Measurements from ENCODE around the gene C9orf152.
"Not testable (repeated sequence)": the region's sequence is repeated elsewhere in the genome, so short reads cannot be mapped to it uniquely, and the experiment has no call there.

Gene C9orf152

GRCh38 chr9:110199643-110200042, 8.3 kb downstream of the C9orf152 start:
- DNase-seq (ENCODE audit: low spot score in 2 of 2) (no peak), ATAC-seq (ENCODE audit: low read depth) (no peak)
- no peaks in the 10 kb centered on the region for H3K36me3 Mint-ChIP-seq
- no peaks in the 10 kb centered on the region for H3K4me1 Mint-ChIP-seq
- no peak overlapping the region for H3K27ac Mint-ChIP-seq
- H3K9me3 Mint-ChIP-seq = no peaks in the 10 kb centered on the region
- H3K4me3 Mint-ChIP-seq = no peak overlapping the region
- H3K27me3 Mint-ChIP-seq = peaks cover 2% of the 10 kb centered on the region

DNA sequence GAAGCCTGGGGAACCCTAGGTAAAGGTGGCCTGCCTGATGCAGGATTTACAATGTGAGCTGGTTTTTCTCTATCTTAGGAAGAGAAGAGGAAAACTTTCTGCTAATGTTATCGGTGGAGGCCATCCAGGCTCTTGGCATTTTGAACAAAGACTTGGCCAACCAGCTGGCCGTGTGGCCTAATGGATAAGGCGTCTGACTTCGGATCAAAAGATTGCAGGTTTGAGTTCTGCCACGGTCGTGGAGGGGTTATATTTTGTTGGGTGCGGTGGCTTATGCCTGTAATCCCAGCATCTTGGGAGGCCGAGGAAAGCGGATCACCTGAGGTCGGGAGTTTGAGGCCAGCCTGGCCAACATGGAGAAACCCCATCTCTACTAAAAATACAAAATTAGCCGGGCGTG, 9.6 kb downstream of the C9orf152 start:
- Mint-ChIP-seq H3K27me3 (peaks cover 2% of the 10 kb centered on the region), H3K4me1 (no peaks in the 10 kb centered on the region), H3K4me3 (no peak overlapping the region), H3K9me3 (no peaks in the 10 kb centered on the region), H3K36me3 (no peaks in the 10 kb centered on the region), H3K27ac (no peak overlapping the region)
- ATAC-seq (ENCODE audit: low read depth) (no peak), DNase-seq (ENCODE audit: low spot score in 2 of 2) (no peak)

DNA sequence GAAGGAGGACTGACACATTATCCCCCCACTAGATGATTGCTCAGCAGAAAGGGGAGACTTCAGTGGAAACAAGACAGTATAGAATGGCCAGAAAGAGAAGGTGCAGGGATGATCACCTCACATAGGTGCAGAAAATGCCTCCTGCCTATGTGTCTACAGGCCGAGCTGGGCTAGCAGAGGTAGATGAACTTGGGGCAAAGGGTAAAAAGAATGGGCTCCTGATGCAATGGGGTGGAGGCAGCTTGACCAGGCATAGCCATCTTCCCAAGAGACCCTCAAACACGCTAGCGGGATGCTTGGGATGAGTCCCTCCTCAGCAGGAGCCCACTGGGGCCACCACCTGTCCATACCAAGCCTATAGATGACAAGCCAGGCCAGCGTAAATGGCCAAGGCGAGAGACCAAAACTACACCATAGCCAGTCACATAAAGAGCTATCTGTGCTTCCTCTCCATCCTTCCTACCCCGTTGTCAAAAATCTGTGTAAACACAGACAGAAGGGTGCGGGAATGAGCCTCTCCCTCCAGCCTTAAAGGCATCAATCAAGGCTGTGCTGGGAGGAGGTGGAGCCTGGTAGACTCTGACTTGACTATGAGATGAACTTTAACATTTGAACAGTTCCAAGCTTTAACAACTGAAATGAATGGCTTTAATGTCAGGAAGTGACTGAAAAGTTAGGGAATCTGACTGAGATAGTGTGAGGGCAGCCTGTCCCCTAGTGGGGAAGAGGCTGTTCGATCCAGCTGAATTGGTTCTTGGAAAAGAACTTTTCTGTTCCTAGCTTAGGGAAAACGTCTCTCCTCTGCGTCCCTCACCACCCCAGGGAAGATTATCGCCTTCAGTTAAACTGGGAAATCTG, 10.4 kb downstream of the C9orf152 start:
- no peak for ATAC-seq (ENCODE audit: low read depth)
- Mint-ChIP-seq H3K4me1 (no peaks in the 10 kb centered on the region), H3K27ac (no peak overlapping the region), H3K4me3 (no peak overlapping the region), H3K9me3 (no peaks in the 10 kb centered on the region), H3K27me3 (no peaks in the 10 kb centered on the region), H3K36me3 (no peaks in the 10 kb centered on the region)
- DNase-seq (ENCODE audit: low spot score in 2 of 2) = no peak

DNA sequence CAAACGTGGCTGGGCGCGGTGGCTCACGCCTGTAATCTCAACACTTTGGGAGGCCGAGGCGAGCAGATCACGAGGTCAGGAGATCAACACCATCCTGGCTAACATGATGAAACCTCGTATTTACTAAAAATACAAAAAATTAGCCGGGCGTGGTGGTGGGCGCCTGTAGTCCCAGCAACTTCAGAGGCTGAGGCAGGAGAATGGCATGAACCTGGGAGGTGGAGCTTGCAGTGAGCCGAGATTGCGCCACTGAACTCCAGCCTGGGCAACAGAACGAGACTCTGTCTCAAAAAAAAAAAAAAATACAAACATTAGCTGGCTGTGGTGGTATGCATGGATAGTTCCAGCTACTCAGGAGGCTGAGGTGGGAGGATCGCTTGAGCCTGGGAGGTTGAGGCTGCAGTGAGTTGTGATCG, 11.9 kb downstream of the C9orf152 start:
- not testable (repeated sequence) for H3K27me3 Mint-ChIP-seq; ATAC-seq (ENCODE audit: low read depth); H3K4me3 Mint-ChIP-seq; DNase-seq (ENCODE audit: low spot score in 2 of 2); H3K36me3 Mint-ChIP-seq; H3K27ac Mint-ChIP-seq; H3K4me1 Mint-ChIP-seq; H3K9me3 Mint-ChIP-seq

DNA sequence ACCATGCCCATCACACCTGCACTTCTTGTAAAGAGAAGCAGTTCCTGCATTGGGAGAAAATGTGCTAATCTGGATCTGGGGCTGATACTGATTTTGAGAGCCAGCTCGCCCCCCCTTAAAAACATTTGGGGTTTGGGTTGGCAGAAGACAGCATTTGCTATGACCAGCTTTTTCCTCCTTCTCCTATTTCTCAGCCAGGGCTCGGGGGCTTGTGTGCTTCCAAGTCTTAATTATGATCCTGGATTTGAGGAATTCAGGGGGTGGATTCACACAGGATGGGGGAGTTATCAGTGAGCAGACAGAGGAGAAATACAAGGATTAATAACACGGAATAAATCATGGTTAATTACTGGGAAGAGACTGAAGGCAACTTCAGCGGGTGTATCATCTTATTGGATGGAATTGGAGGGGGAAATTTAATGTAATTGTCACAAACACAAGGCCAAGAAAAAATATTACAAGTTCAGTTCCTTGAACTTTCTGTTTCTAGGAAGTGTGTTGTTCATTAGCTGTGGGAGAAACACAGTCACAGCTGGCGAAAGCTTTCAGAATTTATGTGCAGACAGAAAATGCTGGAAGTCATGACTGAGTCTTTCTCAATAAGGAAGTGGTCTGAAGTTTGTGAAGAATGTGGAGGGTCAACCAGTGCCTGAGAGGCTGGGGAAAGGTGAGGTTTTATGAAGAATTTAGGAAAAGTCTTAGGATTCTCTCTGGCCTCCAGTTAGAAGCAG, 15.3 kb downstream of the C9orf152 start:
- peaks cover 2% of the 10 kb centered on the region for H3K27me3 Mint-ChIP-seq
- no peak overlapping the region for H3K4me3 Mint-ChIP-seq
- H3K27ac Mint-ChIP-seq = no peak overlapping the region
- DNase-seq (ENCODE audit: low spot score in 2 of 2) (no peak), ATAC-seq (ENCODE audit: low read depth) (no peak)
- peaks cover 4% of the 10 kb centered on the region for H3K4me1 Mint-ChIP-seq
- no peaks in the 10 kb centered on the region for H3K36me3 Mint-ChIP-seq
- H3K9me3 Mint-ChIP-seq = no peaks in the 10 kb centered on the region

DNA sequence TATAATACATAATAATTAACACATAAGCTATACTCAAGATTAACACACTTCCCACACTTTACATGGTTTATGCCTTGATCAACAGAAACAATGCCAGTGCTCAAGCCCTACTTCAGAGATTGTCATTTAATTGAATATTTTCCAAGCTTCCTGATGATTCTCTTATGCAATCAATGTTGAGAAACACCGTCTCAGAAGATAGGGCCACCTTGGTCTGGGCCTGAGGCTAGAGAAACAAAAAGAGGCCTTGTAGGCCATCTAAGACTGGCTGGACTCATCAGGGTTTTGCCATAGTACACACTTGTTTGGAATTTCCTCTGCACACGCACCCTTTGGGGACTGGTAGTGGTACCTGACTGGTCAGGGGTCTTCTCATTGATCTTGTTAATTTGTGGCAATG, 16.3 kb downstream of the C9orf152 start:
- ATAC-seq (ENCODE audit: low read depth) (no peak), DNase-seq (ENCODE audit: low spot score in 2 of 2) (no peak)
- H3K27me3 Mint-ChIP-seq = peaks cover 2% of the 10 kb centered on the region
- H3K4me3 Mint-ChIP-seq = no peak overlapping the region
- no peaks in the 10 kb centered on the region for H3K36me3 Mint-ChIP-seq
- H3K27ac Mint-ChIP-seq = no peak overlapping the region
- no peaks in the 10 kb centered on the region for H3K9me3 Mint-ChIP-seq
- H3K4me1 Mint-ChIP-seq = peaks cover 4% of the 10 kb centered on the region

- no peak overlapping the region for H3K27ac Mint-ChIP-seq
- peaks cover 4% of the 10 kb centered on the region for H3K4me1 Mint-ChIP-seq
- H3K36me3 Mint-ChIP-seq = no peaks in the 10 kb centered on the region
- no peak overlapping the region for H3K4me3 Mint-ChIP-seq
- no peaks in the 10 kb centered on the region for H3K9me3 Mint-ChIP-seq
- DNase-seq (ENCODE audit: low spot score in 2 of 2) (no peak), ATAC-seq (ENCODE audit: low read depth) (no peak)
- H3K27me3 Mint-ChIP-seq = peaks cover 2% of the 10 kb centered on the region
Observed at GRCh38 chr9:110189559-110190320, 18.2 kb downstream of the C9orf152 start.

DNA sequence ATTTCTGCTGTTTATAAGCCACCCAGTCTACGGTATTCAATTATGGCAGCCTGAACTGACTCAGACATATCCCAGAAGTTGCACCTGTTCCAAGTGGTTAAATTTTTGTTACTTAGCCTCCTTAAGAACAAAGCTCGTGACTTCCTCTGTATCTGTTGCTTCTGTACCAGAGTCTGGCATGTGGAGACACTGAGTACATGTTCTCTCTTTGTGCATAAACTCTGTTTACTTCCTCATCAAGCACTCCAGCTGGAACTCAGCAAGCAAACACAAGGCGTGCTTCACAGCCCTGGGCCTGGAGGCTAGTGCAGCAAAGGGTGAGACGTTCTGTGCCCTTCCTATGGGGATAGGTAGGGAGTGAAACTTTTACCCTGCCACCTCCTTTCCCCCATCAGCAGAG, 19.0 kb downstream of the C9orf152 start:
- H3K9me3 Mint-ChIP-seq = no peaks in the 10 kb centered on the region
- ATAC-seq (ENCODE audit: low read depth) = peak; percentile 41
- peaks cover 2% of the 10 kb centered on the region for H3K27me3 Mint-ChIP-seq
- DNase-seq (ENCODE audit: low spot score in 2 of 2) = no peak
- no peaks in the 10 kb centered on the region for H3K36me3 Mint-ChIP-seq
- peak overlapping the region; percentile 6 for H3K27ac Mint-ChIP-seq
- peaks cover 4% of the 10 kb centered on the region for H3K4me1 Mint-ChIP-seq
- H3K4me3 Mint-ChIP-seq = no peak overlapping the region

DNA sequence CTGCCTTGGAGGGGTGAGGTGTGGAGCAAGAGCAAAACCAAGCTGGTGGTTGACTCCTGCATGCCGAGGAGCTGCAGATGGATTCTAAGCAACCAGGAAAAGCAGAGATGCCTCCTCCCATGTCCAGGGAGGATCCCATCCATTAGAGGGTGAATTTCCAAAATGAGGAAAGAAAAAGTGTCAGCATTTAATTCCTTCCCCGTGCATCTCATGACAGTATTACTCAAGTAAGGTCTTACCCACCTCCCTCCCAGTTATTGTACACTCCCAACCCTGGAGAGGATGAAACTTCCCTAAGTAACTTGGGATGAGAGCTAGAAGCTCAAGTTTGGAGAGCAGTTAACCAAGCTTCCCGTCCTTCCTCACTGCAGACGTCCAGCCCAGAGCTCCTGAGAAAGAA, 19.9 kb downstream of the C9orf152 start:
- Mint-ChIP-seq H3K27ac (no peak overlapping the region), H3K4me3 (no peak overlapping the region), H3K27me3 (peaks cover 2% of the 10 kb centered on the region), H3K9me3 (no peaks in the 10 kb centered on the region), H3K36me3 (no peaks in the 10 kb centered on the region), H3K4me1 (peaks cover 8% of the 10 kb centered on the region)
- ATAC-seq (ENCODE audit: low read depth) (no peak), DNase-seq (ENCODE audit: low spot score in 2 of 2) (no peak)

DNA sequence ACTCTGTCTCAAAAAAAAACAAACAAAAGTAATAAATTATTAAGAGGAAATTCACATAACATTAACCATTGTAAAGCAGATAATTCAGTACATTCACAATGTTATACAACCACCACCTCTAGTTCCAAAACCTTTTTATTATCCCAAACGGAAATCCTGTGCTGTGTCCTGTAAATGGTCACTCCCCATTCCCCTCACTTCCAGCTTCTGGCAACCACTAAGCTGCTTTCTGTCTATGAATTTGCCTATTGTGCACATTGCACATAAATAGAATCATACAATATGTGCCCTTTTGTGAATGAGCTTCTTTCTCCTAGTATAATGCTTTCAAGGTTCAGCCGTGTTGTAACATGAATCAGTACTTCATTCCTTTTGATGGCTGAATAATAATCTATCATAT, 20.8 kb downstream of the C9orf152 start:
- Mint-ChIP-seq H3K4me3 (no peak overlapping the region), H3K27me3 (peaks cover 2% of the 10 kb centered on the region), H3K36me3 (no peaks in the 10 kb centered on the region), H3K27ac (no peak overlapping the region), H3K4me1 (peaks cover 8% of the 10 kb centered on the region), H3K9me3 (no peaks in the 10 kb centered on the region)
- no peak for DNase-seq (ENCODE audit: low spot score in 2 of 2)
- no peak for ATAC-seq (ENCODE audit: low read depth)

DNA sequence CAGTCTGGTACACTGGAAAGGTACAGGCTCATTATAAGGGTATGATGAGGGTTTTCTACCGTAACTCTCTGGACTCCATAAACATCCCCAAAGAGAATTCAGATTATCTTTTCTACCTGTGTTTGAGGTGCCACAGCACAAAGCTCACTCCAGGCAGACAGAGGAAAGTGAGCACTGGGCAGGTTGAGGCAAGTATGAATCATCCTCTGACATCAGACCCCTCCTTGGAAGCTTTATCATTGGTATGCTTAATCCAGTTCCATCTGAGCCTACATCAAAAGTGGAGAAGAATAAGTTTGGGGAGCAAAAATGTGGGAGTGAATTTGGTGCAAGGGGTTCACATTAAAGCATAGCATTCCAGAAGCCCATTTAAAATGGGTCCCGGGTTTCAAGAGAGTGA, 21.7 kb downstream of the C9orf152 start:
- Mint-ChIP-seq H3K9me3 (no peaks in the 10 kb centered on the region), H3K36me3 (no peaks in the 10 kb centered on the region), H3K27ac (no peak overlapping the region), H3K4me1 (peaks cover 8% of the 10 kb centered on the region), H3K27me3 (no peaks in the 10 kb centered on the region), H3K4me3 (no peak overlapping the region)
- DNase-seq (ENCODE audit: low spot score in 2 of 2) = no peak
- ATAC-seq (ENCODE audit: low read depth) = no peak

- DNase-seq (ENCODE audit: low spot score in 2 of 2) = no peak
- Mint-ChIP-seq H3K4me3 (no peak overlapping the region), H3K36me3 (peaks cover 3% of the 10 kb centered on the region), H3K4me1 (peaks cover 8% of the 10 kb centered on the region), H3K27me3 (peaks cover 2% of the 10 kb centered on the region), H3K27ac (no peak overlapping the region), H3K9me3 (peaks cover 3% of the 10 kb centered on the region)
- no peak for ATAC-seq (ENCODE audit: low read depth)
Observed at GRCh38 chr9:110185806-110186205, 22.2 kb downstream of the C9orf152 start.

GRCh38 chr9:110183208-110184145, 24.5 kb downstream of the C9orf152 start:
- Mint-ChIP-seq H3K4me1 (peaks cover 4% of the 10 kb centered on the region), H3K27ac (no peak overlapping the region), H3K27me3 (peaks cover 2% of the 10 kb centered on the region), H3K36me3 (peaks cover 3% of the 10 kb centered on the region), H3K9me3 (peaks cover 3% of the 10 kb centered on the region), H3K4me3 (no peak overlapping the region)
- DNase-seq (ENCODE audit: low spot score in 2 of 2) = peak; percentile 23 to 29
- peak; percentile 63 for ATAC-seq (ENCODE audit: low read depth)

All from memory B cell (primary cell).